SHP77 (cell line): ENCODE results near the gene HOXC10.

ENCODE experiments used
- DNase-seq, 2 experiments: peaks; one replicate each; lab custom pipeline; 2025; lab: John Stamatoyannopoulos, UW

HOXC10 gene

GRCh38 chr12:53950789-53951576 is 34.0 kb upstream of the HOXC10 start:
- DNase-seq, result no peak

GRCh38 chr12:53951577-53952334 is 33.2 kb upstream of the HOXC10 start:
- no peak for DNase-seq

GRCh38 chr12:53952335-53952694 is 32.6 kb upstream of the HOXC10 start:
- no peak for DNase-seq

- DNase-seq, result no peak
Observed at GRCh38 chr12:53952871-53953734, 31.8 kb upstream of the HOXC10 start.

GRCh38 chr12:53953831-53954693 is 30.9 kb upstream of the HOXC10 start:
- DNase-seq, result no peak

DNA sequence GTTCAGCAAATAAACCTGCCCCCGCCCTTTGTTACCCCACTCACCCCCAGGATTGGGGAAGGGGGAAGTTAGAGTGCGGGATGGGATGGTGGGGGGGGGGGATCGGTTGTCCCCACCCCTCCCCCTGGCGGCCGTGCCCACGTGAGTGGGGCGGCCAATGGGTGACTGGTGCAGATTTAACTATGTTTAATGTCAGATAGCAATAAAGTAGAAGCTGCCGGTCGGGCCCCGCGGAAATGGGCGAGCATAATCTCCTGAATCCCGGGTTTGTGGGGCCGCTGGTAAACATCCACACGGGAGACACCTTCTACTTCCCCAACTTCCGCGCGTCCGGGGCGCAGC is 30.3 kb upstream of the HOXC10 start, which contains the start of gene HOXC12:
TSS of gene HOXC12 (plus strand) at position 210 of the 342 bp plus-strand sequence. CDS start at position 237, 27 bp downstream.
- DNase-seq, result no peak

GRCh38 chr12:53955036-53955775 is 29.7 kb upstream of the HOXC10 start:
- DNase-seq, result no peak

DNA sequence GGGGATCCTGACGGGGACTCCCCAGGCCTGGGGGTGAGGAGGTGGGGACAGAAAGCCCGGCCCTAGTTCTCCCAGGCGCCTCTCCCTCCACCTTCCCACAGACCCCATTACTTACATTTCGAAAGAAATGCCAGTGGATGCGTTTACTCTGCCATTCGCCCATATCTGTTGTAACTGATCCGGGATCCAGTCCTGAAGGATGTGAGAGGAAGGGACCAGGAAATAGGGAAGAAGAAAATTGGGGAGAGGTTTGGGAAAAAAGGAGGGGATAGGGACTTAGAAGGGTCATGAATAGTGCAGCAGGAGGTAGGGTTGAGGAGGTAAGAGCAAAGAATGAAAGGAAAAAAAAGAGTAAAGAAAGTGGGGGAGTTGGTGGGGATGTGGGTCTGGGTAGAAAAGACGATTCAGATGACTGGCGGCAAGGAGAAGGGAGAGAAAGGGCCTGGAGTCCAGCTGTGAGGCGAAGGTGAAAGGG is 29.1 kb upstream of the HOXC10 start:
- DNase-seq, result no peak

DNA sequence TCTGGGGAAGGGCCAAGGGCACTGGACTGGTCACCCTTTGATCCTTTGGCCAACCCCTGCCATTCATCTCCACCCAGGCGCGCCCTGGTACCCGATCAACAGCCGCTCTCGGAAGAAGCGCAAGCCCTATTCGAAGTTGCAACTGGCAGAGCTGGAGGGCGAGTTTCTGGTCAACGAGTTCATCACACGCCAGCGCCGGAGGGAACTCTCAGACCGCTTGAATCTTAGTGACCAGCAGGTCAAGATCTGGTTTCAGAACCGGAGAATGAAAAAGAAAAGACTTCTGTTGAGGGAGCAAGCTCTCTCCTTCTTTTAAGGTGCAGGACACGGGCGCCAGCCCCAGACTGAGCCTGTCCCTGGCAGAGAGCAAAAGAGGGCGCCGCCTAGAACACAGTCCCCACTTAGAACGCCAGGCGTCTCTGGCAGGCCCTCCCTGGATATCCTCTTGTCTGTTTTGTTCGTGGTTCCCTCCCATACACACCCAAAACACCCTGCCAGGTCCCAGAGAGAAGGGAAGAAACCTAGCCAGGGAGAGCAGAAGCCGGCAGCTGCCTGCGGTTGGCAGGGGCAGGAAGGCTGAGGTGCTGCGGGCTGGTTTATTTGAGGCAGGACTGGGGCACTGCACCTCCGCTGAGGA is 28.6 kb upstream of the HOXC10 start:
- DNase-seq, result no peak

DNA sequence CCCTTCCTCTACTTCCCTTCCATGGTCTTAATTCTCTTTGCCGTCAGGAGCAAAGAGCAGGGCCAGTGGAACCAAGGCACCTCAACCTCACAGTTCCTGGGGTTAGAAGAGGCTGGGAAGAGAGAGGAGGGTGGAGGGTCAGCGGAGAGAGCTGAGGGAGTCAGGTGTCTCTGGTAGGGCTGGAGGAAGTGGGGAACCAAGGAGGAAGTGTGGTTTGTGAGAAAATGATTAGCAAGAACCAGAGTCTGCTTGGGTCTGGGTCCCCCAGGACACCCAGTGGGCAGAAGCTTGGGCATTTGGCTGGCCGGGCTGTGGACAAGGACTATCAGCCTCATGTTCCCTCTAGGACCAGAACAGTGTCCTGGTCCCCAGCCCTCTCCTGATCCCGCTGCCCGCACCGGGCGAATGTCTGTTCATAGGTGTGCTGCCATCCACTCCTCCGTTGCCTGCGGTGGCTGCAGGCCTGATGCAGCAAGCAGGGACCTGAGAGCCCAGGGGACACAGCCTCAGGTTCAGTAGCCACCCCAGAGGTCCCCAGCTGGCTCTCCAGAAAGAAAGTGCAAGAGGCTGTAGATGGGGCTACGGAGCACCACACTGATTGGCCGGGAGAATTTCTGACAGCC is 27.9 kb upstream of the HOXC10 start:
- DNase-seq, result no peak

- DNase-seq, result no peak
Observed at GRCh38 chr12:53958128-53958527, 26.8 kb upstream of the HOXC10 start.

DNA sequence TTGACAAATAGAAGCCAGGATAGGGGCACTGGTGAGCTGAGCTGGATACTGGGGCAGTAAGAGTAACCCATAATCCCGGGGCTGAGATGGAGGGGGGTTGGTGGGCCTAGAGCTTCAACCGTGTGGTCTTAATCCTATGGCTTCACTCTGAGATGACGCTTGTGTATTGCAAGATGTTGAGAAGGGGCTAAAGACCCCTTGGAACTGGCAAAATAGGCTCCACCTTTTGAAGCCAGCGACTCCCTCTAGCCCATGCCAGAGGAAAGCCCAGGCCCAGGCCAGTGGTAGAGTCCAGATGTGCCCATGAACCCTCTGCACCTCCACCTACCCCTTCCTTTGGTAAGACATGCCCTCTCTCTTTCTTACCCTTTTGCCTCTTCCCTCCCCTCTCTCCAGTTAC is 25.6 kb upstream of the HOXC10 start:
- DNase-seq, result no peak

DNA sequence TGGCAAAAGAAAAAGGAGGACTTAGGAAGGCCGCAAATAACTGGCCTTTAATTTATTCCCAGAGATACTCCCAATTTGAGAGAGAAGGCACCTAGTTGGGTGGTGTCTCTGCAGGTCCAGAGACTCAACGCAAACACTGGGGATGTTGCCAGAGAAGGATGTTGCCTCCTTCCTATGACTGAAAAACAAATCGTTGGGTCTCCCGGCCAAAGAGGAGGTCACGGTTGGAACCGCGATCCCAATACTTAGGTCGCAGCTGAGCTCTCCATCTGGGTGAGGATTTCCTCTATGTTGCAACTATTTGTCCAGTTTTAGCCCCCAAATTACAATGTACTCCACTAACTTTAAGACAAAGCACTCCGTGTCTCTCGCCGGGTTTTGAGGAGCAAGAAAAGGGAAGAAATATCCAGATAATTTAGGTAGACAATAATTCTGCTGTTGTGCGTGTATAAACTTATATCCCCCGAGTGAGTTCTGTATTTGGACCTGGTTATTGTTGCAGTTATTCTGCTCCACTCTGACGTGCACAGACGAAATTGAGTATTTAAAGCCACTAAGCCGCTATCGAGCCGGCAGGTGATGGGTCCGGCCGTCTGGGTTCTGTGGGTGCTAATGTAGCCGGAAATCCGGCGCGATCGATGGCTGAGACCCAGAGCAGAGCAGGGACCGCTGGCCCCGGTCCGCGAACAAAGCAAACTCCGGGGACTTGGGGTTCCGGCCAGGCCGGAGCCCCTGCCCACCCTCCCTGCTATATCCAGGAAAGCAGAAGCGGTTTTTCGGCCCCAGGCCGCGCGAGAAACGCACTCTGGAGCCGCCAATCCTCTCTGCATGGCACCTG is 24.5 kb upstream of the HOXC10 start:
- DNase-seq, result no peak

GRCh38 chr12:53961025-53961761 is 23.8 kb upstream of the HOXC10 start:
- no peak for DNase-seq

DNA sequence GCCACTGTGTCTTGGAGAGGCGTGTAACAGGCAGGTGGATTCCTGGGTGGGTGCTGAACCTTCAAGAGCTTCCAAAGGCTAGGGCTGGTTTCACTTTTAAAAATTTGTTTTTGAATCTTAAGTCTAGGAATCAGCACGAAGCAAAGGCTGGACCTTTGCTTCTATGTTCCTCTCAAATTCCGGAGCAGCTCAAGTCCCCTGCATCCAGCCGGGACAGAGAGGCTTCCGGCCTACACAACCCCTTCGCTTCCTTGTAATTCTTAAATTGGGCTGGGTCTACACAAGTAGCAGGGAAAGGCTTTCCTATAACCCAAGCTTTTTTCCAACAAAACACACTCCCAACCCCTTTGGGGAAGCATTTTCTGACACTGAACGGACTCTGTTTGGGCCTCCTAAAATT is 21.9 kb upstream of the HOXC10 start:
- no peak for DNase-seq

DNA sequence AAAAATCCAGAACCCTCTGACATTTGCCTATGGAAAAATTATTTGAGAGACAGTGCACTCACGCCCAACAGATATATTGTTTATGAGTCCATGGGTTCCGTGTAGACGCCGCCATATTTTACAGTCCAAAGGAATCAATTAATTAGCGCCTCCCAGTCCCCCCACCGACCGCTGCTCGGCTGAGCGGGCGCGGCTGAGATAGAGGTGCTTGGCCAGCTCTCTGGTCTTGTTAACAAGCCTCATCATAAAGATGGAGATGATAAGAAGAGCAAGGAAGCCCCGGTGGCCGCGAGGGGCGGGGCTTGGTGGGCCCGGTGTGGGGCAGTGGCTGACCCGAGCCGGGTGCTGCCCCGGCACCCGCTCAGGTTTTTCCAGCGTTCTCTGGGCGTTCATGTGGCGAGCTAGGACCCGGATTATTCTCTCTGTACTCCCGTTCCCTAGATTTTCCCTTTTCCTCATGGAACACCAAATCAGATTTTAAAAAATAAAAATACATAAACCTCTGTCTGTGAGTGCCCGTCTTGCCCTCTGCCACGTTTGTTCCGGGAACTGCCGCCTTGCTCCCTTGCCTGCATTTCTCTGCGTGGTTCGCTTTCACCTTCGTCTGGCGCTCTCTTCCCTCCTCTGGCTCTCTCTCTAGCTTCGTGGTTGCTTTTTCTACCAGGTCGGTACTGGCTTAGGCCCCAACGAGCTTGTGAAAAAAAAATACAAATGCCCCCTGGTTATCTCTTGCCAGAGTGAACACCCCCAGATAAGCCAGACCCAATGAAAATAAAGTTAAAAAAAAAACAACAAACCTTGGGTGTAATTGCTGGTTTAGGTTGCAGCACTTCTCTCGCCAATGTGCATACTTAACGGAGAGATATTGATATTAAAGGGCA is 21.3 kb upstream of the HOXC10 start:
- DNase-seq, result no peak

GRCh38 chr12:53964315-53964713 is 20.6 kb upstream of the HOXC10 start:
- no peak for DNase-seq
